ENCODE results near the gene NHS.
A peak's percentile ranks its signal among the peaks of the same experiment; 100 is the strongest.

Gene NHS

GRCh38 chrX:17594693-17595092 lies 219.7 kb downstream of the NHS start:
- no peak for TF ChIP-seq CTCF (IDR thresholded peaks at IDR 0.05; ENCODE audit: insufficient read depth, low read depth, low read length, missing control alignments)
- no peak overlapping the region for H3K4me3 ChIP-seq (ENCODE audit: low read length)
- no peak for DNase-seq (ENCODE audit: low read depth)

GRCh38 chrX:17595456-17596035 lies 220.5 kb downstream of the NHS start:
- H3K4me3 ChIP-seq (ENCODE audit: low read length), result no peak overlapping the region

GRCh38 chrX:17596061-17596460 lies 221.1 kb downstream of the NHS start:
- no peak overlapping the region for H3K4me3 ChIP-seq (ENCODE audit: low read length)
- DNase-seq (ENCODE audit: low read depth), result peak; percentile 52
- no peak for TF ChIP-seq CTCF (IDR thresholded peaks at IDR 0.05; ENCODE audit: insufficient read depth, low read depth, low read length, missing control alignments)

More at GRCh38 chrX:17595456-17596035, 220.5 kb downstream of the NHS start:
- TF ChIP-seq CTCF (IDR thresholded peaks at IDR 0.05; ENCODE audit: insufficient read depth, low read depth, low read length, missing control alignments), result no peak
- peak; percentile 73 for DNase-seq (ENCODE audit: low read depth)

- no peak overlapping the region for H3K4me3 ChIP-seq (ENCODE audit: low read length)
- TF ChIP-seq CTCF (IDR thresholded peaks at IDR 0.05; ENCODE audit: insufficient read depth, low read depth, low read length, missing control alignments), result no peak
- DNase-seq (ENCODE audit: low read depth), result no peak
Measured at GRCh38 chrX:17596546-17597205, 221.7 kb downstream of the NHS start.

- no peak for DNase-seq (ENCODE audit: low read depth)
- no peak for TF ChIP-seq CTCF (IDR thresholded peaks at IDR 0.05; ENCODE audit: insufficient read depth, low read depth, low read length, missing control alignments)
- no peak overlapping the region for H3K4me3 ChIP-seq (ENCODE audit: low read length)
Measured at GRCh38 chrX:17597327-17597726, 222.3 kb downstream of the NHS start.

- DNase-seq (ENCODE audit: low read depth), result no peak
- TF ChIP-seq CTCF (IDR thresholded peaks at IDR 0.05; ENCODE audit: insufficient read depth, low read depth, low read length, missing control alignments), result no peak
- H3K4me3 ChIP-seq (ENCODE audit: low read length), result no peak overlapping the region
Measured at GRCh38 chrX:17597836-17598439, 222.9 kb downstream of the NHS start.

Measured in epithelial cell of esophagus (primary cell).